SIG-M5 treated with dmso at 0.1 percent for 504 hours (cell line): ENCODE measurements around the gene CFAP20DC.
"Not testable (repeated sequence)": the region's sequence is repeated elsewhere in the genome, so short reads cannot be mapped to it uniquely, and the experiment has no call there.

Experiments used
- DNase-seq: peaks from one replicate; lab custom pipeline; 2025; ENCODE audit not compliant: unreplicated experiment; lab: John Stamatoyannopoulos, UW

Gene CFAP20DC

DNA sequence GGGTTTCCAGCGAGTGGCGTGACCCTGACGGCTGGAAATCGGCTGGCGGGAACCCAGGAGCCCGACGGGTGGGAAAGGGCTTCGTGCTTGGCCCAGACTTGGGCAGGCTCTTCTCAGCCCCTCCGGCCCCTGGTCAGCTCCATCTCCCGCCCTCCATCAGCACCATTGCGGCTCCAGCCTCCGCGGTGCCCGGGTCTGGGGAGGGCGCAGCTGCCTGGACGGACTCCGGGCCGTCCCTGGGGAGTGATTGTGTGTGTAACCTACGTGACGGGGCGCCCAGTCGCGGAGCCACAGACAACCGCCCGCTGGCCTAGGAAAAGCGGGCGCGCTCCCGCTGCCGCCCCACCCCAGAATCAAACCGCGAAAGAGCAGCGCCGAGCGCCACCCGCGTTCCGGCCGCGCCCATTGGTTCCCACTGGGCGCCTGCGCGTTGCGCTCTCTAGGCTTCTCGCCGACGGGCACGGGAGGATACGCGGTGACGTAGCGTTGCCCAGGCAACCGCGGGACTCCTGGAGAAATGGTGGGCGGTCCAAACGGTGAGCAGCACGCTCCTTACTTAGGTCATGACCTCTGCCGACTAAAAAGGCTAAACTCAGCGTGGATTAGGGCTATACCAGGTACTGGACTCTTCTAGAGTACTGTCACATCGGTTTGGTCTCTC is at the start of gene CFAP20DC:
Gene CFAP20DC (minus strand): TSS at position 355 of the 661 bp plus-strand sequence. CDS start 394 bp downstream, outside the sequence.
- peak; percentile 4 for DNase-seq

- not testable (repeated sequence) for DNase-seq
These were observed 48.7 kb upstream of the CFAP20DC start for GRCh38 chr3:59098516-59098915.

DNA sequence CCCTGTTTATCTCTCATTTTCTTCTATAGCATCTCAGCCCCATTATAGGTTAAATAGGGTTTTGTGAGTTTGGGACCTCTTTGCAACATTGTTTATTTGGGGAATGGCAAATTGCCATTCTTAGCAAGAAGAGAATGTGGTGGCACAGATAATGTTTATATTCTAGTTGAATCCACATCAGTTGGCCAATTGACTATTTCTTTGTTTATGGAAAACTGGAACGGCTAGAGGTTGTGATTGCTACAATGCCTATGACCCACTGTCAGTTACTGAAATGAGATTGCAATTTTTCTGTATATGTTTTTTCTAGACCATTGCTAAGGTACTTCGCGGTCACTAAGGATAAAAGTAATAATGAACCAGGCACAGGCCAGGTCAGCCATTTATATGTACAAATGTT is 44.6 kb upstream of the CFAP20DC start:
- DNase-seq = no peak

DNA sequence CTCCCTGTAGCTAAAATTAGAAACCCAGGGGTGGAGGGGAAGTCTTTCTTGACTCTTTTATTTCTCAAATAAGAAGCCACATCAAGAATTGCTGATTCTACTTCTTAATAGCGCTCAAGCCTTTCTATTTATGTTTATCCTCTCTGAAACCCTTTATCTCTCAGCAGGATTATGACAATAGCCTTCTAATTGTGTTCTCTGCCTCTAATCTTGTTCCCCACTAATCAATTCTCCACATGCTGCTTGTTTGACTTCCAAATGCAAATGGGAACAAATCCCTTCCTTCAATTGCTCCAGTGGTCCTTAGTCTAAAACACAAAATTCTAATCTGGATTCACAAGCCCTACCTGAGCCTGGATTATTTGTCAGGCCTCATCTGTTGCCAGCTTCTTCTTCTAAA is 43.7 kb upstream of the CFAP20DC start:
- no peak for DNase-seq

DNA sequence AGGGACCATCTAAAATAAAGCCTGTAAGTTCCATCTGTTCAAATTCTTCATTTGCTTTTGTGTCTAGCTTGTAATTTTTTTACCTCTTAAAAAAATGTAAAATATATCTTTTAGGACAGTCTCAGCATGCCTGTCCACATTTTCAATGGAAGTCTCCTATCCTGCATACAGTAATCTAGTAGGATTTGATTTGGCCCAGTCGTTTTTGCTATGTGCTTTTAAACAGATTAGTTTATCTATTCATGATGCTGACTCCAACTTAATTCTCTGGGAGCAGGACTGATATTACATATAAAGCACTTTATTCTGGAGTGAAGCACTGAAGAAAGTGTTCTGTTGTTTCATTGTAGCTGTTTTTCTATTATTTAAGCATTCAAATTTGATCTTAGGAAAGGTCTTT is 38.9 kb upstream of the CFAP20DC start:
- no peak for DNase-seq

DNA sequence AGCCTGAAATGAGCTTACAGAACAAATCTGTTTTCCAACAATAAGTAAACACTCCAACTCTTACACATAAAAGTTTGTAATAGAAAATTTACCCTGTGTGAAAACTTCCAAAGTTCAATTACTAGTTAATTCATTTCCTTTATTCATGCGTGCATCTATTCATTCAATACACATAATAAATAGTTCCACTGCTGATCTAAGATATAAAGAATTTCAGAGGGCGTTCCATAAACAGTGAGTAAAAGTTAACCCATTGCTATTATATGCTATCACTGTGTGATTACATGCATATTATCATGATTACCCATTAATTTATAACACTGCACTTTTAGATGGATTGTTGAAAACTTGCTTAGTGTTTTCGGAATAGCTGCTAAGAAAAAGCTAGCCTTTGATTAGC is 36.2 kb upstream of the CFAP20DC start:
- no peak for DNase-seq

DNA sequence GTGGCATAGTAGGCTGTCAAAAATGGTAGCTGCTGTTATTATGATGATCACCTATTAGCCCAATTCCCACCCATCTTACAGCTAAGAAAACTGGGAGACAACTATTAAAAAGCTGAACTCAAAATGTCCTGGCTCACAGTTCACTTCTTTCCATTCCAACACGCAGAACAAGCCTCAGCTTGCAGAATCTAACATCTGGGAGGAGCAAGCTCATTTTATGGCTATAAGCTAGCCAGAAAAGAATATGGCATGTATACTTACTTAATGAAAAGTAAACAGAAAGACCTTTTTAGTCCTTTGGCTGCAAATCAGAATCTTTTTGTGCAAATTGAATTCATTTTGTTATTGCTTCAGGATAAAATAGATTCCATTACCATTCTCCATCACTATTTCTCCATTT is 34.8 kb upstream of the CFAP20DC start:
- no peak for DNase-seq

DNA sequence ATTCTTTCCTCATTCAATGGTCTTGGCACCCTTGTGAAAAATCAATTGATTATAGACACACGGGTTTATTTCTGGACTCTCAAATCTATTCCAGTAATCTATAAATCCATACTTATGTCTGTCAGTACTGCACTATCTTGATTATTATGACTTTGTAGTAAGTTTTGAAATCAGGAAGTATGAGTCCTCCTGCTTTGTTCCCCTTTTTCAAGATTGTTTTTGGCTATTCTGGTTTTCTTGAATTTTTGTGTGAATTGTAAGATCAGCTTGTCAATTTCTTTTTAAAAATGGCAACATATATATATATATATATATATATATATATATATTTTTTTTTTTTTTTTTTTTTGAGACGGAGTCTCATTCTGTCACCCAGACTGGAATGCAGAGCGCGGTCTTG is 32.3 kb upstream of the CFAP20DC start:
- peak; percentile 43 for DNase-seq

- no peak for DNase-seq
These were observed 31.2 kb upstream of the CFAP20DC start for GRCh38 chr3:59081071-59081470.

DNA sequence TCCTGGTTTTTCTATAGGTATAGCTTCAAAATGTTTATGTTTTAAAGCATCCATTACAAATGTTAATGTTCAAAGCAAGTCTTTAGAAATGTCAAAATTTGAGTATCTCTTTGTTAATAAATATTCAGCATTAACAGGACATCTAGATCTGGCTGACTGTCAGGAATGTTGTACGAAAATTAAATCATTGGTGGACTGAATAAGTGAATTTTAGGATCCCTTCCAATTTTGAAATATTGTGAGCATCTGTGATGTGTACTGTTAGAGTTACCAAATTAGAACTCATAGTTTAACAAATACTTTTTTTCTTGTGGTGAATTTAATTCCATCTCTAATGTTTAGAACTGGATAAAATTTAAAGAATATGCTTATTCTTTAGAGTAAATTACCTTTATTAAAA is 30.1 kb upstream of the CFAP20DC start:
- no peak for DNase-seq

DNA sequence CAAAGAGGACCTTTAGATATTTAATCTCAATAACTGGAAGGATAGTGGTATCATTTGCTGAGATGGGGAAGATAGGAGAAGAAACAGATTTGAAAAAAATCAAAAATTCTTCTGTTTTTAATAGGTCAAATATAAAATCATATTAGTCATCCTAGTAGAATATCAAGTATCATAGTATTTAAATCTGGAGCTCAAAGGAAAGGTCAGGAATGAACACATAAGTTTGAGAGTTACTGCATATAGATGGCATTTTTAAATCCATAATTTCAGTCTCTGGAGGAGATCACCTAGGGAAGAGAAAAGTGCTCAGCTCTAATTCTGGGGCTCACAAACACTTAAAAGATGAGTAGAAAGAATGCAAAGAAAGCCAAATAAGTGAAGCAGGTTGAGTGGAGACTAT is 24.9 kb upstream of the CFAP20DC start:
- no peak for DNase-seq

GRCh38 chr3:59072681-59073080 is 22.9 kb upstream of the CFAP20DC start:
- DNase-seq = no peak

DNA sequence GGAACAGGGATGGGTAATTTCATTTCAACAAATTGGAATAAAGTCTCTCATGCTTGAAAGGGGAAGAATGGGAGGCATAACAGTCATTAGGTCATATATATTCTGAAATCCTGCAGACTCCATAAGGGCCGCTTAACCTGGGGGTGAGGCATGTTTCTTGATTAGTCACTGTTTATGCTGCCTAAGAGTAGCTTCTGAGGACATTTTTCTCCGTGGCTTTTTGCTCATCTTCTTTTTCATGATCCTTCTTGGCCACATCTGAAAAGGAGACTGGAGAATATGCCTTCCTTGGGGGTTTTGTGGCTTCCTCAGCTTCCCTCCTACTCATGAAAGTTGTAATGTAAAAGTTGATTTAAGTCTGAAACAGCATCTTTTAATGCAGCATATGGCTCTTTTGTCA is 20.0 kb upstream of the CFAP20DC start:
- DNase-seq = no peak

- no peak for DNase-seq
These were observed 15.4 kb upstream of the CFAP20DC start for GRCh38 chr3:59065240-59065639.

DNA sequence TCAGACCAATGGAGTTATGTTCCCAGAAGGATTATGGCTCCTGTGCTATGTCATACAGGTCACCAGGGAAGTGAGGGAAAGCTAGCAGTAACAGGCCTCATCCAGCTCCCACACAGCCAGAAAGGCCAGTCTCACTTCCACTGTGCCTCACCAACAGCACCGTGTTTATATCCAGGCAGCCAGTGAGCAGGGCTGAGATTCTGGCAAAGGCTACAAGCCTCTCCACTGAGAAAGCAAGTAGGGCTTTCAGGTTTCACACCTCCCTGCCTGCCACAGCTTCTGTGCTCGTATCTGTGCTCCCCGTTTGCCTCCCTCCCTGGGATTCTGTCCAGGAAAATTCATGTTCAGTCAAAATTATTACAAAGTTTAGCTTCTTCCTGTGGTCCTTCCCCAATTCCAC is 14.9 kb upstream of the CFAP20DC start:
- DNase-seq = no peak

GRCh38 chr3:59064276-59064675 is 14.5 kb upstream of the CFAP20DC start:
- DNase-seq = no peak

DNA sequence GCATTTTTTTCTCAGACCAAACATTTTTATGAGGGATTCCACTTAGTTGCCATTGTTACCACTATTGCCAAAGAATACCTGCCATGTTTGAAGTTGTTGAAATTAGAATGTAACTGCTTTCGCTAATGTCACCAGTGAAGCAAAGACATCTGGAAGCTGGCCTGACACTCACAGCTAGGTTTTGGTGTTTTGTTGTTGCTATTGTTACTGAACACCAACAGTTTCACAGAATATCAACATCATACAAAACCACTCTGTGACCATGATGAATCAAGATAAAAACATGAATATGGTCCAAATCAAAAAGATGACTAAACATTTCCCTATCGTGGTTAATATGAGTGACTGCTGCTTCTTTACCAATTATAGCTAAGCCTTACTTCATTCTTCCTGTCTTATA is 6.9 kb upstream of the CFAP20DC start:
- no peak for DNase-seq

- DNase-seq = peak; percentile 26
These were observed 3.1 kb upstream of the CFAP20DC start for GRCh38 chr3:59052803-59053411.

GRCh38 chr3:59050811-59051414 is 1.1 kb upstream of the CFAP20DC start:
- DNase-seq = not testable (repeated sequence)

DNA sequence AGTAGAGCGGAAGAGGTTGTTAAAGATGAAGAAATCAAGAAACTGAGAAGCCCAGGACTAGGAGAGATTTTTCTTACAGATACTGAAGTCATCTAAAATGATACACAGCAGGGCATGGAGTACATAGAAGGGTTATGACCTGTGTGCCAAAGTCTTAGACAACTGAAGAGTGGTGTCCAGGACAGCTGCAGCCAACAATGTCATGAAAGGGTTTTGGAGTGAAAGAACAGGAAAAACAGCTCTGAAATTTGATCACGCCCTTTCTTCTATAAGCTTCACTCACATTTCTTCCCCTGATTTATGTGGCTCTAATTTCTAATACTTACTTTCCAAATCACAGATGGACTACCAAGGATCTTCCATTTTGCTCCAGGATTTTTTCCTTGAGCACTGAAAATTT is 3.0 kb downstream of the CFAP20DC start:
- DNase-seq = no peak

- DNase-seq = no peak
These were observed 6.4 kb downstream of the CFAP20DC start for GRCh38 chr3:59043391-59043790.

- no peak for DNase-seq
These were observed 8.9 kb downstream of the CFAP20DC start for GRCh38 chr3:59040902-59041301.

- DNase-seq = no peak
These were observed 22.2 kb downstream of the CFAP20DC start for GRCh38 chr3:59027607-59028006.
